Pericardium fibroblast (primary cell): ENCODE data around the gene LY6G6D. TPM values are rescaled to one million over a fixed set of nuclear protein-coding genes. Genes with fewer than 3 reads are reported as not detected.

ENCODE experiments used
- total RNA-seq: library from RNA; depleted of rRNA; stranded (reverse); fragments of >200 nt; gene quantifications from 2 replicates; pipeline ENCODE4 v1.2.3, GENCODE V29; 2015

The LY6G6D gene
- total RNA-seq, 1 donor from 2014 or later = not detected

Other genes with a start within 250 kb of the LY6G6D start
- gene MICB, start 217.2 kb upstream of the LY6G6D start, total RNA-seq = 3.9 and 12.6 TPM in 2 replicates
- gene MCCD1, start 186.4 kb upstream of the LY6G6D start, total RNA-seq = not detected in 2 replicates
- gene DDX39B, start 173.3 kb upstream of the LY6G6D start, total RNA-seq = 197 and 272 TPM in 2 replicates
- 2.7 and 7.2 TPM in 2 replicates for gene ATP6V1G2, start 168.7 kb upstream of the LY6G6D start, total RNA-seq
- 16.6 and 19.9 TPM in 2 replicates for gene NFKBIL1, start 167.7 kb upstream of the LY6G6D start, total RNA-seq
- not detected in 2 replicates for gene LTA, start 143.1 kb upstream of the LY6G6D start, total RNA-seq
- not detected in 2 replicates for gene TNF, start 139.8 kb upstream of the LY6G6D start, total RNA-seq
- gene LTB, start 132.9 kb upstream of the LY6G6D start, total RNA-seq = 0.17 TPM in 1 of 2 replicates, not detected in the other
- not detected in 2 replicates for gene LST1, start 129.1 kb upstream of the LY6G6D start, total RNA-seq
- gene NCR3, start 122.3 kb upstream of the LY6G6D start, total RNA-seq = not detected in 2 replicates
- gene AIF1, start 100.1 kb upstream of the LY6G6D start, total RNA-seq = 1.4 TPM in 1 of 2 replicates, not detected in the other
- 71.2 and 71.5 TPM in 2 replicates for gene PRRC2A, start 94.6 kb upstream of the LY6G6D start, total RNA-seq
- 164 and 183 TPM in 2 replicates for gene BAG6, start 62.7 kb upstream of the LY6G6D start, total RNA-seq
- 0.51 and 3.2 TPM in 2 replicates for gene APOM, start 59.5 kb upstream of the LY6G6D start, total RNA-seq
- 14.3 and 14.8 TPM in 2 replicates for gene C6orf47, start 54.6 kb upstream of the LY6G6D start, total RNA-seq
- gene GPANK1, start 50.4 kb upstream of the LY6G6D start, total RNA-seq = 13.4 and 15.3 TPM in 2 replicates
- 205 and 210 TPM in 2 replicates for gene CSNK2B, start 49.3 kb upstream of the LY6G6D start, total RNA-seq
- 1.0 and 1.2 TPM in 2 replicates for gene LY6G5B, start 45.4 kb upstream of the LY6G6D start, total RNA-seq
- 0.43 TPM in 1 of 2 replicates, not detected in the other for gene LY6G5C, start 34.3 kb upstream of the LY6G6D start, total RNA-seq
- gene ABHD16A, start 12.0 kb upstream of the LY6G6D start, total RNA-seq = 25.7 and 29.2 TPM in 2 replicates
- not detected in 2 replicates for gene LY6G6F, start 8.5 kb upstream of the LY6G6D start, total RNA-seq
- gene LY6G6C, start 6.4 kb downstream of the LY6G6D start, total RNA-seq = not detected in 2 replicates
- not detected in 2 replicates for gene MPIG6B, start 8.0 kb downstream of the LY6G6D start, total RNA-seq
- 70.2 and 88.5 TPM in 2 replicates for gene DDAH2, start 14.0 kb downstream of the LY6G6D start, total RNA-seq
- 266 and 364 TPM in 2 replicates for gene CLIC1, start 21.2 kb downstream of the LY6G6D start, total RNA-seq
- gene MSH5, start 24.7 kb downstream of the LY6G6D start, total RNA-seq = 4.2 and 4.7 TPM in 2 replicates
- gene SAPCD1, start 47.3 kb downstream of the LY6G6D start, total RNA-seq = 1.2 and 2.8 TPM in 2 replicates
- not detected in 2 replicates for gene VWA7, start 62.0 kb downstream of the LY6G6D start, total RNA-seq
- 44.9 and 47.3 TPM in 2 replicates for gene VARS1, start 80.4 kb downstream of the LY6G6D start, total RNA-seq
- gene LSM2, start 91.6 kb downstream of the LY6G6D start, total RNA-seq = 40.0 and 71.4 TPM in 2 replicates
- 0.12 and 0.34 TPM in 2 replicates for gene HSPA1L, start 99.9 kb downstream of the LY6G6D start, total RNA-seq
- gene HSPA1A, start 100.2 kb downstream of the LY6G6D start, total RNA-seq = 62.6 and 74.3 TPM in 2 replicates
- 94.5 and 110 TPM in 2 replicates for gene HSPA1B, start 112.4 kb downstream of the LY6G6D start, total RNA-seq
- 55.6 and 65.6 TPM in 2 replicates for gene NEU1, start 147.5 kb downstream of the LY6G6D start, total RNA-seq
- gene SLC44A4, start 163.6 kb downstream of the LY6G6D start, total RNA-seq = 0.51 TPM in 1 of 2 replicates, not detected in the other
- gene EHMT2, start 182.3 kb downstream of the LY6G6D start, total RNA-seq = 32.1 and 55.8 TPM in 2 replicates
- gene ZBTB12, start 186.7 kb downstream of the LY6G6D start, total RNA-seq = 2.6 and 4.9 TPM in 2 replicates
- 1.2 and 9.6 TPM in 2 replicates for gene C2, start 212.4 kb downstream of the LY6G6D start, total RNA-seq
- 11.4 and 11.6 TPM in 2 replicates for gene CFB, start 230.7 kb downstream of the LY6G6D start, total RNA-seq
- gene NELFE, start 243.6 kb downstream of the LY6G6D start, total RNA-seq = 73.6 and 83.6 TPM in 2 replicates
- 34.1 and 37.6 TPM in 2 replicates for gene SKIC2, start 243.8 kb downstream of the LY6G6D start, total RNA-seq